ENCODE data around the gene ATL1.

The ATL1 gene

GRCh38 chr14:50606468-50606867 lies 46.5 kb downstream of the ATL1 start:
- Histone ChIP-seq H3K4me3 (ENCODE audit: low read depth in 1 of 2, low read length in 2 of 2) (no peak overlapping the region), H3K27ac (ENCODE audit: low read depth, low read length) (no peak overlapping the region), H3K36me3 (ENCODE audit: insufficient read depth, low read length) (no peaks in the 10 kb centered on the region), H3K9me3 (ENCODE audit: low read length) (no peaks in the 10 kb centered on the region), H3K27me3 (ENCODE audit: control insufficient read depth in 1 of 2, insufficient read depth in 2 of 2, low read length in 2 of 2) (no peaks in the 10 kb centered on the region), H3K9ac (ENCODE audit: low read length) (no peak overlapping the region), H3K4me1 (ENCODE audit: insufficient read depth, low read length) (no peaks in the 10 kb centered on the region)

- no peaks in the 10 kb centered on the region for H3K4me1 ChIP-seq (ENCODE audit: insufficient read depth, low read length)
- no peaks in the 10 kb centered on the region for H3K9me3 ChIP-seq (ENCODE audit: low read length)
- H3K27me3 ChIP-seq (ENCODE audit: control insufficient read depth in 1 of 2, insufficient read depth in 2 of 2, low read length in 2 of 2), result no peaks in the 10 kb centered on the region
- no peak overlapping the region for H3K9ac ChIP-seq (ENCODE audit: low read length)
- H3K36me3 ChIP-seq (ENCODE audit: insufficient read depth, low read length), result no peaks in the 10 kb centered on the region
- no peak overlapping the region for H3K4me3 ChIP-seq (ENCODE audit: low read depth in 1 of 2, low read length in 2 of 2)
- H3K27ac ChIP-seq (ENCODE audit: low read depth, low read length), result no peak overlapping the region
Observed at GRCh38 chr14:50607181-50607580, 47.2 kb downstream of the ATL1 start.

GRCh38 chr14:50607761-50608160 lies 47.8 kb downstream of the ATL1 start:
- no peaks in the 10 kb centered on the region for H3K27me3 ChIP-seq (ENCODE audit: control insufficient read depth in 1 of 2, insufficient read depth in 2 of 2, low read length in 2 of 2)
- no peaks in the 10 kb centered on the region for H3K9me3 ChIP-seq (ENCODE audit: low read length)
- no peaks in the 10 kb centered on the region for H3K4me1 ChIP-seq (ENCODE audit: insufficient read depth, low read length)
- H3K4me3 ChIP-seq (ENCODE audit: low read depth in 1 of 2, low read length in 2 of 2), result no peak overlapping the region
- H3K27ac ChIP-seq (ENCODE audit: low read depth, low read length), result no peak overlapping the region
- no peak overlapping the region for H3K9ac ChIP-seq (ENCODE audit: low read length)
- no peaks in the 10 kb centered on the region for H3K36me3 ChIP-seq (ENCODE audit: insufficient read depth, low read length)

GRCh38 chr14:50608302-50608851 lies 48.4 kb downstream of the ATL1 start:
- Histone ChIP-seq H3K9me3 (ENCODE audit: low read length) (no peaks in the 10 kb centered on the region), H3K27me3 (ENCODE audit: control insufficient read depth in 1 of 2, insufficient read depth in 2 of 2, low read length in 2 of 2) (no peaks in the 10 kb centered on the region), H3K4me3 (ENCODE audit: low read depth in 1 of 2, low read length in 2 of 2) (no peak overlapping the region), H3K36me3 (ENCODE audit: insufficient read depth, low read length) (peaks cover under 1% of the 10 kb centered on the region), H3K4me1 (ENCODE audit: insufficient read depth, low read length) (no peaks in the 10 kb centered on the region), H3K27ac (ENCODE audit: low read depth, low read length) (no peak overlapping the region), H3K9ac (ENCODE audit: low read length) (no peak overlapping the region)

GRCh38 chr14:50610465-50610864 lies 50.5 kb downstream of the ATL1 start:
- Histone ChIP-seq H3K9me3 (ENCODE audit: low read length) (no peaks in the 10 kb centered on the region), H3K4me3 (ENCODE audit: low read depth in 1 of 2, low read length in 2 of 2) (no peak overlapping the region), H3K36me3 (ENCODE audit: insufficient read depth, low read length) (peaks cover 7% of the 10 kb centered on the region), H3K27ac (ENCODE audit: low read depth, low read length) (no peak overlapping the region), H3K27me3 (ENCODE audit: control insufficient read depth in 1 of 2, insufficient read depth in 2 of 2, low read length in 2 of 2) (no peaks in the 10 kb centered on the region), H3K9ac (ENCODE audit: low read length) (no peak overlapping the region), H3K4me1 (ENCODE audit: insufficient read depth, low read length) (no peaks in the 10 kb centered on the region)

GRCh38 chr14:50612806-50613205 lies 52.9 kb downstream of the ATL1 start:
- Histone ChIP-seq H3K4me3 (ENCODE audit: low read depth in 1 of 2, low read length in 2 of 2) (no peak overlapping the region), H3K4me1 (ENCODE audit: insufficient read depth, low read length) (no peaks in the 10 kb centered on the region), H3K9me3 (ENCODE audit: low read length) (no peaks in the 10 kb centered on the region), H3K27me3 (ENCODE audit: control insufficient read depth in 1 of 2, insufficient read depth in 2 of 2, low read length in 2 of 2) (no peaks in the 10 kb centered on the region), H3K36me3 (ENCODE audit: insufficient read depth, low read length) (peaks cover 7% of the 10 kb centered on the region), H3K27ac (ENCODE audit: low read depth, low read length) (no peak overlapping the region), H3K9ac (ENCODE audit: low read length) (no peak overlapping the region)

- Histone ChIP-seq H3K36me3 (ENCODE audit: insufficient read depth, low read length) (peaks cover 7% of the 10 kb centered on the region), H3K9me3 (ENCODE audit: low read length) (no peaks in the 10 kb centered on the region), H3K4me1 (ENCODE audit: insufficient read depth, low read length) (no peaks in the 10 kb centered on the region), H3K27ac (ENCODE audit: low read depth, low read length) (no peak overlapping the region), H3K4me3 (ENCODE audit: low read depth in 1 of 2, low read length in 2 of 2) (no peak overlapping the region), H3K27me3 (ENCODE audit: control insufficient read depth in 1 of 2, insufficient read depth in 2 of 2, low read length in 2 of 2) (no peaks in the 10 kb centered on the region), H3K9ac (ENCODE audit: low read length) (no peak overlapping the region)
Observed at GRCh38 chr14:50615056-50615455, 55.1 kb downstream of the ATL1 start.

GRCh38 chr14:50615552-50615951 lies 55.6 kb downstream of the ATL1 start:
- no peak overlapping the region for H3K9ac ChIP-seq (ENCODE audit: low read length)
- H3K27me3 ChIP-seq (ENCODE audit: control insufficient read depth in 1 of 2, insufficient read depth in 2 of 2, low read length in 2 of 2), result no peaks in the 10 kb centered on the region
- H3K36me3 ChIP-seq (ENCODE audit: insufficient read depth, low read length), result peaks cover 7% of the 10 kb centered on the region
- H3K9me3 ChIP-seq (ENCODE audit: low read length), result no peaks in the 10 kb centered on the region
- no peak overlapping the region for H3K27ac ChIP-seq (ENCODE audit: low read depth, low read length)
- H3K4me1 ChIP-seq (ENCODE audit: insufficient read depth, low read length), result no peaks in the 10 kb centered on the region
- H3K4me3 ChIP-seq (ENCODE audit: low read depth in 1 of 2, low read length in 2 of 2), result no peak overlapping the region

GRCh38 chr14:50616275-50616674 lies 56.3 kb downstream of the ATL1 start:
- Histone ChIP-seq H3K27me3 (ENCODE audit: control insufficient read depth in 1 of 2, insufficient read depth in 2 of 2, low read length in 2 of 2) (no peaks in the 10 kb centered on the region), H3K4me1 (ENCODE audit: insufficient read depth, low read length) (no peaks in the 10 kb centered on the region), H3K9me3 (ENCODE audit: low read length) (no peaks in the 10 kb centered on the region), H3K36me3 (ENCODE audit: insufficient read depth, low read length) (peaks cover 7% of the 10 kb centered on the region), H3K4me3 (ENCODE audit: low read depth in 1 of 2, low read length in 2 of 2) (no peak overlapping the region), H3K9ac (ENCODE audit: low read length) (no peak overlapping the region), H3K27ac (ENCODE audit: low read depth, low read length) (no peak overlapping the region)

- Histone ChIP-seq H3K27ac (ENCODE audit: low read depth, low read length) (no peak overlapping the region), H3K36me3 (ENCODE audit: insufficient read depth, low read length) (peaks cover 10% of the 10 kb centered on the region), H3K4me3 (ENCODE audit: low read depth in 1 of 2, low read length in 2 of 2) (no peak overlapping the region)
Observed at GRCh38 chr14:50619569-50620141, 59.7 kb downstream of the ATL1 start.

GRCh38 chr14:50620341-50620740 lies 60.4 kb downstream of the ATL1 start:
- Histone ChIP-seq H3K27ac (ENCODE audit: low read depth, low read length) (no peak overlapping the region), H3K27me3 (ENCODE audit: control insufficient read depth in 1 of 2, insufficient read depth in 2 of 2, low read length in 2 of 2) (no peaks in the 10 kb centered on the region), H3K4me1 (ENCODE audit: insufficient read depth, low read length) (no peaks in the 10 kb centered on the region), H3K9ac (ENCODE audit: low read length) (no peak overlapping the region), H3K36me3 (ENCODE audit: insufficient read depth, low read length) (peaks cover 10% of the 10 kb centered on the region), H3K9me3 (ENCODE audit: low read length) (no peaks in the 10 kb centered on the region), H3K4me3 (ENCODE audit: low read depth in 1 of 2, low read length in 2 of 2) (no peak overlapping the region)

More at GRCh38 chr14:50619569-50620141, 59.7 kb downstream of the ATL1 start:
- Histone ChIP-seq H3K27me3 (ENCODE audit: control insufficient read depth in 1 of 2, insufficient read depth in 2 of 2, low read length in 2 of 2) (no peaks in the 10 kb centered on the region), H3K9ac (ENCODE audit: low read length) (no peak overlapping the region), H3K9me3 (ENCODE audit: low read length) (no peaks in the 10 kb centered on the region), H3K4me1 (ENCODE audit: insufficient read depth, low read length) (no peaks in the 10 kb centered on the region)

GRCh38 chr14:50622978-50623377 lies 63.0 kb downstream of the ATL1 start:
- H3K36me3 ChIP-seq (ENCODE audit: insufficient read depth, low read length), result peaks cover 11% of the 10 kb centered on the region
- H3K9me3 ChIP-seq (ENCODE audit: low read length), result no peaks in the 10 kb centered on the region
- no peak overlapping the region for H3K4me3 ChIP-seq (ENCODE audit: low read depth in 1 of 2, low read length in 2 of 2)
- H3K27me3 ChIP-seq (ENCODE audit: control insufficient read depth in 1 of 2, insufficient read depth in 2 of 2, low read length in 2 of 2), result no peaks in the 10 kb centered on the region
- no peaks in the 10 kb centered on the region for H3K4me1 ChIP-seq (ENCODE audit: insufficient read depth, low read length)
- H3K9ac ChIP-seq (ENCODE audit: low read length), result no peak overlapping the region
- H3K27ac ChIP-seq (ENCODE audit: low read depth, low read length), result no peak overlapping the region

Measured in muscle layer of colon (tissue), 2 donors.